ENCODE results near the gene CLTA.
A peak's percentile ranks its signal among the peaks of the same experiment; 100 is the strongest.

CLTA gene

DNA sequence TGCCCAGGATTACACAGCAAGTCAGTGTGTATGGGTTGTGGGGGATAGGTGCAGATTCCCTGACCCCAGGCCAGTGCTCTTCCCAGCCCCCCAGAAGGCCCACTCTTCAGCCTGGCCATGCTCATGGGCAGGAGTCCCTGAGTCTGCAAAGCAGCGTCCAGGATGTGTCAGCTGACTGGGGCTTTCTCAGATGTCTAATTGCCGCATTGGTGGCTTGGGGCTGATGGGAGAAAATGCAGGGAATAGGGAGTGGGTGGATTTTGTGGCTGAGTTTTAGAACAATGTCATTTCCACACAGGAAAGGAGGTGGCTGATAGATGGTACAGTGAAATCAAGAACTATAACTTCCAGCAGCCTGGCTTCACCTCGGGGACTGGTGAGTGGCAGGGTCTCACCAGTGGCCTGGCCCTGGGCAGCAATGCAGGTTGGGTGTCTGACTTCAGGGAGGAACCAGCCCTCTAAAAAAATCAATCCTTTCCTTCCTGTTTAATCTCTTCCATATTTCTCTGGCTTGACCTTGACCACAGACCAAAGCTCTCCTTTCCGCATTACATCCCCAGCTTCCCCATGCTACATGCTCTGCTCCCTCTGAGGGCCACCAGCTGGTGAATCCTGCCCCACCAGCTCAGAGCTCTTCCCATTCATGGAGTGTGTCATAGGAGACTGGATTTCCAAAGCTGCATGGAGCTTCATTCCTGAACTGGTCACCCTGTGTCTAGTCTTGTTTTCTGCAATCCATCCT, 40.0 kb upstream of the CLTA start:
- ChIA-PET CTCF (interaction anchor here (0.8 to 13.0 kb wide), 5 partner anchors 10 to 324 kb away, joined by 3 to 106 read pairs (median 4); partner anchors contain the start of genes CCIN and GLIPR2), POLR2A (interaction anchor here (0.9 to 1.1 kb wide), 3 partner anchors 11 to 41 kb away, joined by 3 to 6 read pairs (median 3); no protein-coding TSS in a partner anchor)
- DNase-seq: no peak
- Histone ChIP-seq H3K4me1 (ENCODE audit: control extremely low read depth in 1 of 4, control insufficient read depth in 4 of 4, insufficient read depth in 4 of 4, low read length in 3 of 4) (peaks cover 8 to 73% (median 58%) of the 10 kb centered on the region in 4 experiments), H3K27me3 (replicated peaks in 2 of 5; ENCODE audit: control insufficient read depth in 4 of 5, insufficient read depth in 5 of 5, low read length in 4 of 5) (no peaks in the 10 kb centered on the region), H3K4me3 (ENCODE audit: control insufficient read depth in 1 of 7, extremely low read depth in 1 of 7, insufficient read depth in 4 of 7, low read depth in 2 of 7, low read length in 6 of 7) (peak overlapping the region in 3 of 7 experiments; percentile 44 to 62 (median 49)), H3K36me3 (ENCODE audit: control insufficient read depth in 4 of 4, insufficient read depth in 4 of 4, low read length in 3 of 4) (peaks cover 0 to 15% (median 3%) of the 10 kb centered on the region in 4 experiments), H3K27ac (ENCODE audit: insufficient read depth in 1 of 2, low read depth in 1 of 2, low read length in 2 of 2, poor library complexity in 1 of 2, severe bottlenecking in 2 of 2) (peak overlapping the region; percentile 91 to 96), H3K9me3 (ENCODE audit: control extremely low read depth in 1 of 5, control insufficient read depth in 4 of 5, insufficient read depth in 2 of 5, low read depth in 1 of 5, low read length in 4 of 5) (peaks cover 0 to 5% (median 3%) of the 10 kb centered on the region in 5 experiments)
- WGBS (ENCODE audit: insufficient coverage): 37% methylated on average over 3 of the region's 4 CpGs

- ChIA-PET POLR2A (interaction anchor here (0.6 to 1.1 kb wide), 3 partner anchors 12 to 102 kb away, joined by 3 to 6 read pairs (median 4); no protein-coding TSS in a partner anchor), CTCF (interaction anchor here (0.5 to 13.0 kb wide), 8 partner anchors 11 to 325 kb away, joined by 3 to 106 read pairs (median 4); partner anchors contain the start of genes CCIN and GLIPR2)
Measured at GRCh38 chr9:36151316-36152210, 39.2 kb upstream of the CLTA start.

DNA sequence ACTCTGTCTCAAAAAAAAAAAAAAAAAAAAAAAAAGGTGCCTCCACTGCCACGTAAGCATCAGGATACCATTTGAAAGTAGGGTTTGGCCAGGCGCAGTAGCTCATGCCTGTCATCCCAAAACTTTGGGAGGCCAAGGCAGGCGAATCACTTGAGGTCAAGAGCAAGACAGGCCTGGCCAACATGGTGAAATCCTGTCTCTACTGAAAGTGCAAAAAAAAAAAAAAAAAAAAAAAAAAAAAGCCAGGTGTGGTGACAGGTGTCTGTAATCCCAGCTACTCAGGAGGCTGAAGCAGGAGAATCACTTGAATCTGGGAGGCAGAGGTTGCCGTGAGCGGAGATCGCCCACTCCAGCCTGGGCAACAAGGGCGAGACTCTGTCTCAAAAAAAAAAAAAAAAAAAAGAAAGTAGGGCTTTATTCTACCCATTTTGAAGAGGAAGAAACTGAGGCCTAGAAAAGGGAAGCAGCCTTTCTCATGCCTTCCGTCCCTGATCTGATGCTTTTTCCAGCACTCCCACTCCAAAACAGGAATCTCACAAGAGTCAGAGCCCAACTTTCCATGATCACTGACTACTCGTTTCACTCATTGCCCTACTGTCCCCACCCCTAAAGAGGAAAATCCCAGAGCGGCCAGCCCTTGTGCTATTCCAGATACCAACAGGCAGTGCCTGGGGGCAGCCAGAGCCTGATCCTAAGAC, 37.8 kb upstream of the CLTA start:
- H3K4me1 ChIP-seq (ENCODE audit: control extremely low read depth in 1 of 4, control insufficient read depth in 4 of 4, insufficient read depth in 4 of 4, low read length in 3 of 4): peaks cover 8 to 72% (median 60%) of the 10 kb centered on the region in 4 experiments
- no peaks in the 10 kb centered on the region for H3K27me3 ChIP-seq (replicated peaks in 2 of 5; ENCODE audit: control insufficient read depth in 4 of 5, insufficient read depth in 5 of 5, low read length in 4 of 5)
- CTCF ChIA-PET: interaction anchor here (0.8 to 13.0 kb wide), 5 partner anchors 12 to 65 kb away, joined by 3 to 106 read pairs (median 4); partner anchors contain the start of gene GLIPR2
- WGBS (ENCODE audit: insufficient coverage): 98% methylated on average over 7 of the region's 10 CpGs
- POLR2A ChIA-PET: no interaction called here
- peaks cover 0 to 11% (median 3%) of the 10 kb centered on the region in 4 experiments for H3K36me3 ChIP-seq (ENCODE audit: control insufficient read depth in 4 of 4, insufficient read depth in 4 of 4, low read length in 3 of 4)
- H3K27ac ChIP-seq (ENCODE audit: insufficient read depth in 1 of 2, low read depth in 1 of 2, low read length in 2 of 2, poor library complexity in 1 of 2, severe bottlenecking in 2 of 2): peak overlapping the region in 1 of 2 experiments; percentile 96
- DNase-seq: no peak
- H3K4me3 ChIP-seq (ENCODE audit: control insufficient read depth in 1 of 7, extremely low read depth in 1 of 7, insufficient read depth in 4 of 7, low read depth in 2 of 7, low read length in 6 of 7): no peak overlapping the region
- H3K9me3 ChIP-seq (ENCODE audit: control extremely low read depth in 1 of 5, control insufficient read depth in 4 of 5, insufficient read depth in 2 of 5, low read depth in 1 of 5, low read length in 4 of 5): peaks cover 0 to 4% (median 0%) of the 10 kb centered on the region in 5 experiments

More at GRCh38 chr9:36151316-36152210, 39.2 kb upstream of the CLTA start:
- 6% methylated on average over 10 of the region's 14 CpGs for WGBS (ENCODE audit: insufficient coverage)
- H3K4me1 ChIP-seq (ENCODE audit: control extremely low read depth in 1 of 4, control insufficient read depth in 4 of 4, insufficient read depth in 4 of 4, low read length in 3 of 4): peaks cover 8 to 73% (median 58%) of the 10 kb centered on the region in 4 experiments
- H3K36me3 ChIP-seq (ENCODE audit: control insufficient read depth in 4 of 4, insufficient read depth in 4 of 4, low read length in 3 of 4): peaks cover 0 to 11% (median 2%) of the 10 kb centered on the region in 4 experiments
- DNase-seq: peak; percentile 94 to 98 (median 97)
- peak overlapping the region; percentile 91 to 96 for H3K27ac ChIP-seq (ENCODE audit: insufficient read depth in 1 of 2, low read depth in 1 of 2, low read length in 2 of 2, poor library complexity in 1 of 2, severe bottlenecking in 2 of 2)
- H3K4me3 ChIP-seq (ENCODE audit: control insufficient read depth in 1 of 7, extremely low read depth in 1 of 7, insufficient read depth in 4 of 7, low read depth in 2 of 7, low read length in 6 of 7): peak overlapping the region in 5 of 7 experiments; percentile 2 to 62 (median 44)
- H3K27me3 ChIP-seq (replicated peaks in 2 of 5; ENCODE audit: control insufficient read depth in 4 of 5, insufficient read depth in 5 of 5, low read length in 4 of 5): no peaks in the 10 kb centered on the region
- peaks cover 0 to 3% (median 0%) of the 10 kb centered on the region in 5 experiments for H3K9me3 ChIP-seq (ENCODE audit: control extremely low read depth in 1 of 5, control insufficient read depth in 4 of 5, insufficient read depth in 2 of 5, low read depth in 1 of 5, low read length in 4 of 5)

DNA sequence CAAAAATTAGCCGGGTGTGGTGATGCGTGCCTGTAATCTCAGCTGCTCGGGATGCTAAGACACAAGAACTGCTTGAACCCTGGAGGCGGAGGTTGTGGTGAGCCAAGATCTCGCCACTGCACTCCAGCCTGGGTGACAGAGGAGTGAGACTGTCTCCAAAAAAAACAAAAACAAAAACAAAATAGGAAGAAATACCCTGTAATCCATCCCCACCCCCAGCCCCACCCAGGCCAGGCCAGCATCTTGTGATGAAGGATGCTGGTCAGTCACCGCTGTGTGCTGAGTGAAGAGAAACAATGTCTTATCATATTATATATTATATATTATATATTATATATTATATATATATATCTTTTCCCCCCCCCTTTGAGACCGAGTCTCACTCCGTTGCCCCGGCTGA, 37.0 kb upstream of the CLTA start:
- H3K4me3 ChIP-seq (ENCODE audit: control insufficient read depth in 1 of 7, extremely low read depth in 1 of 7, insufficient read depth in 4 of 7, low read depth in 2 of 7, low read length in 6 of 7): no peak overlapping the region
- CTCF ChIA-PET: interaction anchor here (1.7 to 13.0 kb wide), 2 partner anchors 13 to 21 kb away, joined by 5 to 106 read pairs; partner anchors contain the start of gene GLIPR2
- WGBS (ENCODE audit: insufficient coverage): 71% methylated on average over 4 of the region's 9 CpGs

GRCh38 chr9:36154331-36154952, 36.3 kb upstream of the CLTA start:
- CTCF ChIA-PET: interaction anchor here (1.0 to 13.0 kb wide), 6 partner anchors 10 to 50 kb away, joined by 3 to 106 read pairs (median 7); partner anchors contain the start of gene GLIPR2
- H3K27me3 ChIP-seq (replicated peaks in 2 of 5; ENCODE audit: control insufficient read depth in 4 of 5, insufficient read depth in 5 of 5, low read length in 4 of 5): no peaks in the 10 kb centered on the region
- DNase-seq: peak in 2 of 3 donors; percentile 80 to 86
- peaks cover 8 to 65% (median 57%) of the 10 kb centered on the region in 4 experiments for H3K4me1 ChIP-seq (ENCODE audit: control extremely low read depth in 1 of 4, control insufficient read depth in 4 of 4, insufficient read depth in 4 of 4, low read length in 3 of 4)
- H3K36me3 ChIP-seq (ENCODE audit: control insufficient read depth in 4 of 4, insufficient read depth in 4 of 4, low read length in 3 of 4): peaks cover 0 to 5% (median 1%) of the 10 kb centered on the region in 4 experiments
- WGBS (ENCODE audit: insufficient coverage): 53% methylated on average over 5 of the region's 11 CpGs
- peaks cover 0 to 4% (median 0%) of the 10 kb centered on the region in 5 experiments for H3K9me3 ChIP-seq (ENCODE audit: control extremely low read depth in 1 of 5, control insufficient read depth in 4 of 5, insufficient read depth in 2 of 5, low read depth in 1 of 5, low read length in 4 of 5)
- H3K4me3 ChIP-seq (ENCODE audit: control insufficient read depth in 1 of 7, extremely low read depth in 1 of 7, insufficient read depth in 4 of 7, low read depth in 2 of 7, low read length in 6 of 7): peak overlapping the region in 3 of 7 experiments; percentile 16 to 48 (median 30)
- POLR2A ChIA-PET: interaction anchor here (1.5 to 1.8 kb wide), 2 partner anchors 10 to 12 kb away, joined by 3 to 6 read pairs; no protein-coding TSS in a partner anchor
- peak overlapping the region; percentile 79 to 93 for H3K27ac ChIP-seq (ENCODE audit: insufficient read depth in 1 of 2, low read depth in 1 of 2, low read length in 2 of 2, poor library complexity in 1 of 2, severe bottlenecking in 2 of 2)

More for the DNA sequence above, 37.0 kb upstream of the CLTA start:
- H3K36me3 ChIP-seq (ENCODE audit: control insufficient read depth in 4 of 4, insufficient read depth in 4 of 4, low read length in 3 of 4): peaks cover 0 to 6% (median 1%) of the 10 kb centered on the region in 4 experiments
- no peaks in the 10 kb centered on the region for H3K27me3 ChIP-seq (replicated peaks in 2 of 5; ENCODE audit: control insufficient read depth in 4 of 5, insufficient read depth in 5 of 5, low read length in 4 of 5)
- peaks cover 8 to 72% (median 60%) of the 10 kb centered on the region in 4 experiments for H3K4me1 ChIP-seq (ENCODE audit: control extremely low read depth in 1 of 4, control insufficient read depth in 4 of 4, insufficient read depth in 4 of 4, low read length in 3 of 4)
- peaks cover 0 to 4% (median 0%) of the 10 kb centered on the region in 5 experiments for H3K9me3 ChIP-seq (ENCODE audit: control extremely low read depth in 1 of 5, control insufficient read depth in 4 of 5, insufficient read depth in 2 of 5, low read depth in 1 of 5, low read length in 4 of 5)
- POLR2A ChIA-PET: no interaction called here
- DNase-seq: no peak
- peak overlapping the region; percentile 79 to 93 for H3K27ac ChIP-seq (ENCODE audit: insufficient read depth in 1 of 2, low read depth in 1 of 2, low read length in 2 of 2, poor library complexity in 1 of 2, severe bottlenecking in 2 of 2)
